HCT116 (cell line): ENCODE measurements around the gene DNM1. TPM values are rescaled to one million over a fixed set of nuclear protein-coding genes. Genes with fewer than 3 reads are reported as not detected.

ENCODE experiments used
- ATAC-seq: fragments of 200-7000 bp; cut with Tn5 transposase; 2 replicates; pipeline ENCODE4 v1.9.1; 2020; ENCODE audit warnings: mild to moderate bottlenecking, moderate library complexity
- BruUV-seq: library from RNA; stranded (reverse); fragments of 400-500 nt; replicated peaks from 2 replicates; lab custom pipeline; 2021; lab: Mats Ljungman, UMichigan
- CTCF ChIA-PET: fragments of 300-600 bp; sonication (Branson Sonifier 250); formaldehyde crosslinking; loops from one replicate; lab custom pipeline; 2021; ENCODE audit warnings: antibody characterized with exemption; lab: Charles Lee
- POLR2A ChIA-PET: fragments of 300-600, 350-600 bp; sonication (Branson Sonifier 250); formaldehyde crosslinking; loops from one replicate; lab custom pipeline; 2021; ENCODE audit warnings: antibody characterized with exemption; lab: Charles Lee
- RAD21 ChIA-PET, 2 experiments: fragments of 300-600 bp; sonication (Branson Sonifier 250); formaldehyde crosslinking; loops; one replicate each; lab custom pipeline; 2023; ENCODE audit warnings: low total read pairs in 2 of 2; ENCODE audit not compliant: uncharacterized antibody in 2 of 2, unreplicated experiment in 2 of 2, low non-redundant PET in 1 of 2; lab: Charles Lee
- DNase-seq: peaks from one replicate; pipeline ENCODE4 v3.0.0-alpha.2; 2010; ENCODE audit warnings: low read depth, low spot score
- H2AFZ ChIP-seq: fragments of 200-600 bp; shearing (Covaris generic), sonication (generic); 2 replicates; pipeline ENCODE4 v1.6.1; 2017; ENCODE audit warnings: low read depth, mixed run types, mixed read lengths, antibody characterized with exemption, low read length; ENCODE audit not compliant: poor library complexity, severe bottlenecking
- H3K27ac ChIP-seq: 2 replicates; pipeline ENCODE4 v1.5.1; 2012; ENCODE audit warnings: low read depth, low read length
- H3K27me3 ChIP-seq: fragments of 200-600 bp; sonication (generic); 2 replicates; pipeline ENCODE4 v1.6.1; 2016; ENCODE audit warnings: mixed run types, low read length, mixed read lengths; ENCODE audit not compliant: insufficient read depth
- H3K36me3 ChIP-seq, 2 experiments: fragments of 200-500 bp in 1 of 2; fragments of 200-600 bp in 1 of 2; sonication (Bioruptor generic) in 1 of 2; sonication (generic) in 1 of 2; 2 replicates each; pipeline versions ENCODE4 v1.5.1 to v1.6.1; 2014 to 2016; ENCODE audit warnings: low read length in 2 of 2, inconsistent platforms in 1 of 2, mixed read lengths in 1 of 2, mixed run types in 1 of 2; ENCODE audit not compliant: insufficient read depth in 2 of 2, control insufficient read depth in 1 of 2
- H3K4me1 ChIP-seq, 2 experiments: fragments of 200-600 bp in 1 of 2; sonication (generic) in 1 of 2; 2 replicates each; pipeline versions ENCODE4 v1.5.1 to v1.6.1; 2012 to 2017; ENCODE audit warnings: low read length in 2 of 2, inconsistent platforms in 1 of 2, mild to moderate bottlenecking in 1 of 2, mixed read lengths in 1 of 2, mixed run types in 1 of 2, moderate library complexity in 1 of 2; ENCODE audit not compliant: insufficient read depth in 2 of 2, control insufficient read depth in 1 of 2
- H3K4me2 ChIP-seq: fragments of 200-600 bp; sonication (generic); 2 replicates; pipeline ENCODE4 v1.6.1; 2017; ENCODE audit warnings: mixed run types, low read length, mixed read lengths
- H3K4me3 ChIP-seq, 2 experiments: fragments of 200-600 bp in 1 of 2; sonication (generic) in 1 of 2; replicated peaks in 1 of 2; 2 replicates each; pipeline ENCODE4 v1.5.1; 2011 to 2016; ENCODE audit warnings: low read length in 2 of 2, control low read depth in 1 of 2, low read depth in 1 of 2, mild to moderate bottlenecking in 1 of 2, mixed read lengths in 1 of 2, mixed run types in 1 of 2
- H3K79me2 ChIP-seq: fragments of 200-600 bp; sonication (generic); 2 replicates; pipeline ENCODE4 v1.6.1; 2017; ENCODE audit warnings: mild to moderate bottlenecking, mixed run types, low read length, moderate library complexity, mixed read lengths; ENCODE audit not compliant: insufficient read depth
- H3K9ac ChIP-seq: fragments of 200-600 bp; sonication (generic); 2 replicates; pipeline ENCODE4 v1.6.1; 2016; ENCODE audit warnings: low read length, mixed read lengths
- H3K9me2 ChIP-seq: fragments of 200-600 bp; sonication (generic), shearing (Covaris generic); 2 replicates; pipeline ENCODE4 v1.6.1; 2017; ENCODE audit warnings: mixed run types, mild to moderate bottlenecking, moderate library complexity; ENCODE audit not compliant: insufficient read depth
- H3K9me3 ChIP-seq, 2 experiments: fragments of 200-500 bp in 1 of 2; fragments of 200-600 bp in 1 of 2; sonication (Bioruptor generic) in 1 of 2; sonication (generic) in 1 of 2; 2 replicates each; pipeline ENCODE4 v1.6.1; 2014 to 2017; ENCODE audit warnings: low read length in 2 of 2, mixed read lengths in 2 of 2, inconsistent platforms in 1 of 2, low read depth in 1 of 2, mild to moderate bottlenecking in 1 of 2, mixed run types in 1 of 2, moderate library complexity in 1 of 2; ENCODE audit not compliant: control insufficient read depth in 1 of 2, insufficient read depth in 1 of 2
- H4K20me1 ChIP-seq: fragments of 200-600 bp; sonication (generic), shearing (Covaris generic); 2 replicates; pipeline ENCODE4 v1.6.1; 2017; ENCODE audit warnings: mixed run types, mild to moderate bottlenecking, moderate library complexity; ENCODE audit not compliant: insufficient read depth
- ATF3 ChIP-seq: IDR thresholded peaks from 2 replicates; pipeline ENCODE4 v1.6.1; 2012
- CBX3 ChIP-seq: IDR thresholded peaks from 2 replicates; pipeline ENCODE4 v1.6.1; 2012; ENCODE audit warnings: low read depth
- EGR1 ChIP-seq: IDR thresholded peaks from 2 replicates; pipeline ENCODE4 v1.6.1; 2012; ENCODE audit warnings: low read depth
- EZH2 ChIP-seq: fragments of 200-600 bp; sonication (generic); IDR thresholded peaks from 2 replicates; pipeline ENCODE4 v1.6.1; 2017; ENCODE audit warnings: antibody characterized with exemption, mixed run types
- EZH2phosphoT487 ChIP-seq: fragments of 200-600 bp; IDR thresholded peaks from 2 replicates; pipeline ENCODE4 v1.6.1; 2018; ENCODE audit warnings: antibody characterized with exemption, borderline replicate concordance
- FOSL1 ChIP-seq: IDR thresholded peaks from 2 replicates; pipeline ENCODE4 v1.6.1; 2012; ENCODE audit warnings: low read depth
- JUND ChIP-seq: IDR thresholded peaks from 2 replicates; pipeline ENCODE4 v1.6.1; 2012
- RAD21 ChIP-seq: IDR thresholded peaks from 2 replicates; pipeline ENCODE4 v1.6.1; 2012; ENCODE audit warnings: low read depth, mild to moderate bottlenecking
- SIN3A ChIP-seq: IDR thresholded peaks from 2 replicates; pipeline ENCODE4 v1.6.1; 2012; ENCODE audit warnings: low read depth
- SRF ChIP-seq: IDR thresholded peaks from 2 replicates; pipeline ENCODE4 v1.6.1; 2012; ENCODE audit warnings: low read depth
- TCF7L2 ChIP-seq: IDR thresholded peaks from 2 replicates; pipeline ENCODE4 v1.7.0; 2011; ENCODE audit warnings: borderline replicate concordance, inconsistent platforms; ENCODE audit not compliant: insufficient read depth, insufficient read length; ENCODE audit errors: extremely low read depth
- YY1 ChIP-seq: IDR thresholded peaks from 2 replicates; pipeline ENCODE4 v1.6.1; 2011; ENCODE audit warnings: low read length, low read depth, moderate library complexity, mild to moderate bottlenecking; ENCODE audit not compliant: insufficient replicate concordance; ENCODE audit errors: extremely low read depth
- ZFX ChIP-seq: fragments of 450-650 bp; IDR thresholded peaks from 2 replicates; pipeline ENCODE4 v1.6.1; 2017
- intact Hi-C: fragments of 100-400 bp; cut with micrococcal nuclease; formaldehyde crosslinking; loops from 2 replicates; pipeline ENCODE4 v1.10.0; 2022
- total RNA-seq: library from RNA; stranded (reverse); gene quantifications from one replicate; pipeline ENCODE4 v1.2.1, GENCODE V29; 2021; ENCODE audit not compliant: unreplicated experiment
- TF ChIP-seq, protein P1 (sequence below): IDR thresholded peaks from 2 replicates; pipeline ENCODE4 v1.6.1; 2011; ENCODE audit warnings: mild to moderate bottlenecking, low read length, moderate library complexity; ENCODE audit not compliant: insufficient replicate concordance; ENCODE audit errors: extremely low read depth
- TF ChIP-seq, protein P2 (sequence below): IDR thresholded peaks from 2 replicates; pipeline ENCODE4 v1.6.1; 2012; ENCODE audit warnings: low read depth
- TF ChIP-seq, protein P3 (sequence below): IDR thresholded peaks from 2 replicates; pipeline ENCODE4 v1.6.1; 2012

Gene DNM1
- total RNA-seq, 1 experiment from 2014 or later, result 12.0 TPM

GRCh38 chr9:128174062-128174461, 29.1 kb upstream of the DNM1 start:
- TF ChIP-seq FOSL1 (no peak), TCF7L2 (no peak), EGR1 (no peak), ATF3 (no peak), EZH2phosphoT487 (no peak), SRF (no peak), CBX3 (no peak), JUND (no peak), EZH2 (no peak), SIN3A (no peak), ZFX (no peak), YY1 (no peak), RAD21 (no peak)
- TF ChIP-seq, protein P1, sequence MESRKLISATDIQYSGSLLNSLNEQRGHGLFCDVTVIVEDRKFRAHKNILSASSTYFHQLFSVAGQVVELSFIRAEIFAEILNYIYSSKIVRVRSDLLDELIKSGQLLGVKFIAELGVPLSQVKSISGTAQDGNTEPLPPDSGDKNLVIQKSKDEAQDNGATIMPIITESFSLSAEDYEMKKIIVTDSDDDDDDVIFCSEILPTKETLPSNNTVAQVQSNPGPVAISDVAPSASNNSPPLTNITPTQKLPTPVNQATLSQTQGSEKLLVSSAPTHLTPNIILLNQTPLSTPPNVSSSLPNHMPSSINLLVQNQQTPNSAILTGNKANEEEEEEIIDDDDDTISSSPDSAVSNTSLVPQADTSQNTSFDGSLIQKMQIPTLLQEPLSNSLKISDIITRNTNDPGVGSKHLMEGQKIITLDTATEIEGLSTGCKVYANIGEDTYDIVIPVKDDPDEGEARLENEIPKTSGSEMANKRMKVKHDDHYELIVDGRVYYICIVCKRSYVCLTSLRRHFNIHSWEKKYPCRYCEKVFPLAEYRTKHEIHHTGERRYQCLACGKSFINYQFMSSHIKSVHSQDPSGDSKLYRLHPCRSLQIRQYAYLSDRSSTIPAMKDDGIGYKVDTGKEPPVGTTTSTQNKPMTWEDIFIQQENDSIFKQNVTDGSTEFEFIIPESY, result no peak
- TF ChIP-seq, protein P2, sequence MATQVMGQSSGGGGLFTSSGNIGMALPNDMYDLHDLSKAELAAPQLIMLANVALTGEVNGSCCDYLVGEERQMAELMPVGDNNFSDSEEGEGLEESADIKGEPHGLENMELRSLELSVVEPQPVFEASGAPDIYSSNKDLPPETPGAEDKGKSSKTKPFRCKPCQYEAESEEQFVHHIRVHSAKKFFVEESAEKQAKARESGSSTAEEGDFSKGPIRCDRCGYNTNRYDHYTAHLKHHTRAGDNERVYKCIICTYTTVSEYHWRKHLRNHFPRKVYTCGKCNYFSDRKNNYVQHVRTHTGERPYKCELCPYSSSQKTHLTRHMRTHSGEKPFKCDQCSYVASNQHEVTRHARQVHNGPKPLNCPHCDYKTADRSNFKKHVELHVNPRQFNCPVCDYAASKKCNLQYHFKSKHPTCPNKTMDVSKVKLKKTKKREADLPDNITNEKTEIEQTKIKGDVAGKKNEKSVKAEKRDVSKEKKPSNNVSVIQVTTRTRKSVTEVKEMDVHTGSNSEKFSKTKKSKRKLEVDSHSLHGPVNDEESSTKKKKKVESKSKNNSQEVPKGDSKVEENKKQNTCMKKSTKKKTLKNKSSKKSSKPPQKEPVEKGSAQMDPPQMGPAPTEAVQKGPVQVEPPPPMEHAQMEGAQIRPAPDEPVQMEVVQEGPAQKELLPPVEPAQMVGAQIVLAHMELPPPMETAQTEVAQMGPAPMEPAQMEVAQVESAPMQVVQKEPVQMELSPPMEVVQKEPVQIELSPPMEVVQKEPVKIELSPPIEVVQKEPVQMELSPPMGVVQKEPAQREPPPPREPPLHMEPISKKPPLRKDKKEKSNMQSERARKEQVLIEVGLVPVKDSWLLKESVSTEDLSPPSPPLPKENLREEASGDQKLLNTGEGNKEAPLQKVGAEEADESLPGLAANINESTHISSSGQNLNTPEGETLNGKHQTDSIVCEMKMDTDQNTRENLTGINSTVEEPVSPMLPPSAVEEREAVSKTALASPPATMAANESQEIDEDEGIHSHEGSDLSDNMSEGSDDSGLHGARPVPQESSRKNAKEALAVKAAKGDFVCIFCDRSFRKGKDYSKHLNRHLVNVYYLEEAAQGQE, result no peak
- TF ChIP-seq, protein P3, sequence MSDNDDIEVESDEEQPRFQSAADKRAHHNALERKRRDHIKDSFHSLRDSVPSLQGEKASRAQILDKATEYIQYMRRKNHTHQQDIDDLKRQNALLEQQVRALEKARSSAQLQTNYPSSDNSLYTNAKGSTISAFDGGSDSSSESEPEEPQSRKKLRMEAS, result no peak
- Histone ChIP-seq H2AFZ (no peak overlapping the region), H3K9ac (no peak overlapping the region), H3K9me2 (no peaks in the 10 kb centered on the region), H3K4me1 (no peaks in the 10 kb centered on the region), H3K9me3 (no peaks in the 10 kb centered on the region), H3K4me3 (no peak overlapping the region), H3K36me3 (peaks cover 19 to 23% of the 10 kb centered on the region in 2 experiments), H3K27me3 (no peaks in the 10 kb centered on the region), H3K4me2 (no peak overlapping the region), H3K79me2 (no peaks in the 10 kb centered on the region), H4K20me1 (no peaks in the 10 kb centered on the region), H3K27ac (no peak overlapping the region)
- no peak for DNase-seq
- ChIA-PET RAD21 (no interaction called here), POLR2A (interaction anchor here (1.2 kb wide), 1 partner anchor 13 kb away, joined by 4 read pairs; no protein-coding TSS in a partner anchor), CTCF (interaction anchor here (1.8 kb wide), 1 partner anchor 10 kb away, joined by 6 read pairs; no protein-coding TSS in a partner anchor)
- no peak for ATAC-seq
- BruUV-seq, result no TSS peak
- intact Hi-C loops, result no loop called here
